ENCODE data around the gene APBB2.

GRCh38 chr4:41041551-41041950 is 172.8 kb downstream of the APBB2 start:
- TF ChIP-seq EP300 (IDR thresholded peaks at IDR 0.05) = no peak
- no peak for TF ChIP-seq POLR2A (IDR thresholded peaks at IDR 0.05)
- no peak for TF ChIP-seq CTCF (IDR thresholded peaks at IDR 0.05)
- no peak for TF ChIP-seq POLR2AphosphoS5 (IDR thresholded peaks at IDR 0.05)

Measured in gastroesophageal sphincter (tissue), 3 donors.